Tibial nerve (tissue), 3 donors: Measurements from ENCODE around the gene TTC28.

Source experiments
- POLR2A ChIP-seq, 2 donors: fragments of 450-650 bp; IDR thresholded peaks; one replicate each; pipeline ENCODE4 v1.6.1; 2017; ENCODE audit warnings: antibody characterized with exemption in 2 of 2, mild to moderate bottlenecking in 2 of 2, moderate library complexity in 2 of 2
- TF ChIP-seq, protein P1 (sequence below), 5 experiments: fragments of 200-600 bp in 3 of 5; fragments of 450-650 bp in 2 of 5; sonication (generic) in 3 of 5; IDR thresholded peaks; one replicate each; pipeline ENCODE4 v1.5.1; 2016 to 2019; ENCODE audit warnings: antibody characterized with exemption in 5 of 5, mild to moderate bottlenecking in 3 of 5, moderate library complexity in 2 of 5

- TF ChIP-seq, protein P1, sequence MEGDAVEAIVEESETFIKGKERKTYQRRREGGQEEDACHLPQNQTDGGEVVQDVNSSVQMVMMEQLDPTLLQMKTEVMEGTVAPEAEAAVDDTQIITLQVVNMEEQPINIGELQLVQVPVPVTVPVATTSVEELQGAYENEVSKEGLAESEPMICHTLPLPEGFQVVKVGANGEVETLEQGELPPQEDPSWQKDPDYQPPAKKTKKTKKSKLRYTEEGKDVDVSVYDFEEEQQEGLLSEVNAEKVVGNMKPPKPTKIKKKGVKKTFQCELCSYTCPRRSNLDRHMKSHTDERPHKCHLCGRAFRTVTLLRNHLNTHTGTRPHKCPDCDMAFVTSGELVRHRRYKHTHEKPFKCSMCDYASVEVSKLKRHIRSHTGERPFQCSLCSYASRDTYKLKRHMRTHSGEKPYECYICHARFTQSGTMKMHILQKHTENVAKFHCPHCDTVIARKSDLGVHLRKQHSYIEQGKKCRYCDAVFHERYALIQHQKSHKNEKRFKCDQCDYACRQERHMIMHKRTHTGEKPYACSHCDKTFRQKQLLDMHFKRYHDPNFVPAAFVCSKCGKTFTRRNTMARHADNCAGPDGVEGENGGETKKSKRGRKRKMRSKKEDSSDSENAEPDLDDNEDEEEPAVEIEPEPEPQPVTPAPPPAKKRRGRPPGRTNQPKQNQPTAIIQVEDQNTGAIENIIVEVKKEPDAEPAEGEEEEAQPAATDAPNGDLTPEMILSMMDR (IDR thresholded peaks at IDR 0.05) = no peak
- no peak for TF ChIP-seq POLR2A (IDR thresholded peaks at IDR 0.05)
These were observed 96.8 kb downstream of the TTC28 start for GRCh38 chr22:28582806-28583205.
